Smooth muscle cell (in vitro differentiated cells): ENCODE measurements around the gene SLC34A2. TPM values are rescaled to one million over a fixed set of nuclear protein-coding genes. Genes with fewer than 3 reads are reported as not detected.

ENCODE experiments used
- DNase-seq: peaks from one replicate; lab custom pipeline; 2025; ENCODE audit not compliant: unreplicated experiment; lab: John Stamatoyannopoulos, UW
- H2AFZ ChIP-seq: fragments of 200-600 bp; sonication (generic); 2 replicates; pipeline ENCODE4 v1.6.0; 2016; ENCODE audit warnings: antibody characterized with exemption, low read depth, mild to moderate bottlenecking
- H3F3A ChIP-seq: fragments of 200-600 bp; sonication (generic); 2 replicates; pipeline ENCODE4 v1.6.0; 2017; ENCODE audit warnings: antibody characterized with exemption, low read depth
- H3K27ac ChIP-seq: fragments of 200-600 bp; sonication (generic); 2 replicates; pipeline ENCODE4 v1.5.1; 2016; ENCODE audit warnings: low read depth, mild to moderate bottlenecking
- H3K27me3 ChIP-seq: fragments of 200-600 bp; sonication (generic); 2 replicates; pipeline ENCODE4 v1.6.1; 2016; ENCODE audit warnings: low read depth, mild to moderate bottlenecking
- H3K36me3 ChIP-seq: fragments of 200-600 bp; sonication (generic); 2 replicates; pipeline ENCODE4 v1.5.1; 2016; ENCODE audit warnings: low read depth
- H3K4me1 ChIP-seq: fragments of 200-600 bp; sonication (generic); 2 replicates; pipeline ENCODE4 v1.5.1; 2016; ENCODE audit warnings: low read depth
- H3K4me2 ChIP-seq: fragments of 200-600 bp; sonication (generic); 2 replicates; pipeline ENCODE4 v1.6.0; 2016; ENCODE audit warnings: mild to moderate bottlenecking
- H3K4me3 ChIP-seq: fragments of 200-600 bp; sonication (generic); 2 replicates; pipeline ENCODE4 v1.5.1; 2016; ENCODE audit warnings: mild to moderate bottlenecking
- H3K79me2 ChIP-seq: fragments of 200-600 bp; sonication (generic); 2 replicates; pipeline ENCODE4 v1.6.0; 2016; ENCODE audit warnings: low read depth, mild to moderate bottlenecking
- H3K9ac ChIP-seq: fragments of 200-600 bp; sonication (generic); 2 replicates; pipeline ENCODE4 v1.6.0; 2016; ENCODE audit warnings: low read depth
- H3K9me3 ChIP-seq: fragments of 200-600 bp; sonication (generic); replicated peaks from 2 replicates; pipeline ENCODE4 v1.5.1; 2016; ENCODE audit warnings: low read depth
- H4K20me1 ChIP-seq: fragments of 200-600 bp; sonication (generic); 2 replicates; pipeline ENCODE4 v1.6.0; 2016; ENCODE audit warnings: low read depth
- CTCF ChIP-seq: fragments of 200-600 bp; sonication (generic); IDR thresholded peaks from 2 replicates; pipeline ENCODE4 v1.5.1; 2017; ENCODE audit warnings: borderline replicate concordance, mild to moderate bottlenecking, antibody characterized with exemption; ENCODE audit not compliant: insufficient read depth, poor library complexity, severe bottlenecking
- WGBS: methylation state at CpG from one replicate; pipeline ENCODE4 v1.1.7; 2016; ENCODE audit warnings: low lambda C conversion rate; 5-methylcytosine and 5-hydroxymethylcytosine counted together
- polyA plus RNA-seq: library from polyadenylated mRNA; unstranded; fragments of >200 nt; fragmentation: Nextera tagmentation; extraction: Ambion mirVana; gene quantifications from 2 replicates; pipeline ENCODE4 v1.2.1, GENCODE V29; 2016
- total RNA-seq: library from RNA; depleted of rRNA; stranded (reverse); fragments of >200 nt; gene quantifications from 2 replicates; pipeline ENCODE4 v1.2.3, GENCODE V29; 2014

SLC34A2 gene
- total and polyA plus RNA-seq, 2 experiments from 2014 or later, result 0.49 TPM; not detected in 1

GRCh38 chr4:25710637-25711036 lies 55.0 kb downstream of the SLC34A2 start:
- H3K36me3 ChIP-seq, result no peaks in the 10 kb centered on the region
- no peak overlapping the region for H3K4me2 ChIP-seq
- no peaks in the 10 kb centered on the region for H3F3A ChIP-seq
- H4K20me1 ChIP-seq, result no peaks in the 10 kb centered on the region
- H3K79me2 ChIP-seq, result no peaks in the 10 kb centered on the region
- H2AFZ ChIP-seq, result no peak overlapping the region
- 52% methylated on average over 3 of the region's 3 CpGs for WGBS
- peaks cover 7% of the 10 kb centered on the region for H3K27me3 ChIP-seq
- no peak for TF ChIP-seq CTCF
- H3K9me3 ChIP-seq, result no peaks in the 10 kb centered on the region
- H3K9ac ChIP-seq, result no peak overlapping the region
- H3K4me1 ChIP-seq, result no peaks in the 10 kb centered on the region
- no peak overlapping the region for H3K27ac ChIP-seq
- no peak overlapping the region for H3K4me3 ChIP-seq
- no peak for DNase-seq

GRCh38 chr4:25712611-25713010 lies 57.0 kb downstream of the SLC34A2 start:
- no peaks in the 10 kb centered on the region for H3K4me1 ChIP-seq
- WGBS, result 95% methylated on average over 2 of the region's 2 CpGs
- H3K27me3 ChIP-seq, result peaks cover 7% of the 10 kb centered on the region
- H2AFZ ChIP-seq, result no peak overlapping the region
- H3K36me3 ChIP-seq, result no peaks in the 10 kb centered on the region
- H3K4me3 ChIP-seq, result no peak overlapping the region
- H3K9me3 ChIP-seq, result no peaks in the 10 kb centered on the region
- H3K9ac ChIP-seq, result no peak overlapping the region
- no peaks in the 10 kb centered on the region for H3F3A ChIP-seq
- no peak for TF ChIP-seq CTCF
- no peaks in the 10 kb centered on the region for H4K20me1 ChIP-seq
- DNase-seq, result no peak
- no peak overlapping the region for H3K27ac ChIP-seq
- no peak overlapping the region for H3K4me2 ChIP-seq
- H3K79me2 ChIP-seq, result no peaks in the 10 kb centered on the region

- no peak overlapping the region for H3K9ac ChIP-seq
- H3F3A ChIP-seq, result no peaks in the 10 kb centered on the region
- H3K27me3 ChIP-seq, result peaks cover 7% of the 10 kb centered on the region
- DNase-seq, result no peak
- H3K4me2 ChIP-seq, result no peak overlapping the region
- 89% methylated on average over 4 of the region's 4 CpGs for WGBS
- H4K20me1 ChIP-seq, result no peaks in the 10 kb centered on the region
- no peaks in the 10 kb centered on the region for H3K79me2 ChIP-seq
- no peak overlapping the region for H3K4me3 ChIP-seq
- H3K9me3 ChIP-seq, result no peaks in the 10 kb centered on the region
- no peaks in the 10 kb centered on the region for H3K4me1 ChIP-seq
- no peaks in the 10 kb centered on the region for H3K36me3 ChIP-seq
- H3K27ac ChIP-seq, result no peak overlapping the region
- H2AFZ ChIP-seq, result no peak overlapping the region
- TF ChIP-seq CTCF, result no peak
These were observed 58.2 kb downstream of the SLC34A2 start for GRCh38 chr4:25713812-25714211.

GRCh38 chr4:25722964-25723363 lies 67.3 kb downstream of the SLC34A2 start:
- Histone ChIP-seq H3F3A (no peaks in the 10 kb centered on the region), H3K4me1 (no peaks in the 10 kb centered on the region), H3K9ac (no peak overlapping the region), H2AFZ (no peak overlapping the region), H3K79me2 (no peaks in the 10 kb centered on the region), H4K20me1 (no peaks in the 10 kb centered on the region), H3K27ac (no peak overlapping the region), H3K36me3 (no peaks in the 10 kb centered on the region), H3K9me3 (no peaks in the 10 kb centered on the region), H3K4me3 (no peak overlapping the region), H3K4me2 (no peak overlapping the region), H3K27me3 (no peaks in the 10 kb centered on the region)
- no peak for DNase-seq
- WGBS, result 58% methylated on average over 3 of the region's 3 CpGs
- TF ChIP-seq CTCF, result no peak
